ENCODE measurements around the gene GTF2A2. TPM values are rescaled to one million over a fixed set of nuclear protein-coding genes. Genes with fewer than 3 reads are reported as not detected.
A peak's percentile ranks its signal among the peaks of the same experiment; 100 is the strongest.

Gene GTF2A2
- total RNA-seq, 3 donors from 2014 or later, result 20.3 to 40.7 (median 36.1) TPM

DNA sequence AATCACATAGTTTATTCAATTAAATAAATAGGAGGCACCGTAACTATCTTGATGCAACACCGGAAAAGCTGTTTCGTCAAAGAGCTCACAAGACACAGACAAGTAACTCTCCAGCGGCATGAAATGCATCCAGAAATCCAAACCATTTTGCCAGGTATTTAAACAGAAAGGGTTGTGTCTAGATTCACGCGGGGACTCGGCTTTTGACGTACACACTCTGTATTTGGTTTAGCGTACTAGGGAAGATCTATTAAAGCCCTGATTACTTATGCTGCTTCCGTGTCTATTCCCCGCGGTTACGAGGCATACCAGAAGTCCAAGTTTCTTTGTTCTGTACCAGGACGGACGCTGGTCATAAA lies 31.1 kb upstream of the GTF2A2 start:
- peaks cover 0 to 22% of the 10 kb centered on the region in 2 donors for H3K4me1 ChIP-seq
- H3K27ac ChIP-seq, result peak overlapping the region; percentile 99
- no peaks in the 10 kb centered on the region for H3K27me3 ChIP-seq
- H3K9me3 ChIP-seq, result no peaks in the 10 kb centered on the region
- H3K4me3 ChIP-seq, result peak overlapping the region; percentile 74 to 97 (median 94)
- no peak for DNase-seq (ENCODE audit: low spot score in 2 of 2)
- H3K36me3 ChIP-seq, result no peaks in the 10 kb centered on the region
- TF ChIP-seq, protein P1, sequence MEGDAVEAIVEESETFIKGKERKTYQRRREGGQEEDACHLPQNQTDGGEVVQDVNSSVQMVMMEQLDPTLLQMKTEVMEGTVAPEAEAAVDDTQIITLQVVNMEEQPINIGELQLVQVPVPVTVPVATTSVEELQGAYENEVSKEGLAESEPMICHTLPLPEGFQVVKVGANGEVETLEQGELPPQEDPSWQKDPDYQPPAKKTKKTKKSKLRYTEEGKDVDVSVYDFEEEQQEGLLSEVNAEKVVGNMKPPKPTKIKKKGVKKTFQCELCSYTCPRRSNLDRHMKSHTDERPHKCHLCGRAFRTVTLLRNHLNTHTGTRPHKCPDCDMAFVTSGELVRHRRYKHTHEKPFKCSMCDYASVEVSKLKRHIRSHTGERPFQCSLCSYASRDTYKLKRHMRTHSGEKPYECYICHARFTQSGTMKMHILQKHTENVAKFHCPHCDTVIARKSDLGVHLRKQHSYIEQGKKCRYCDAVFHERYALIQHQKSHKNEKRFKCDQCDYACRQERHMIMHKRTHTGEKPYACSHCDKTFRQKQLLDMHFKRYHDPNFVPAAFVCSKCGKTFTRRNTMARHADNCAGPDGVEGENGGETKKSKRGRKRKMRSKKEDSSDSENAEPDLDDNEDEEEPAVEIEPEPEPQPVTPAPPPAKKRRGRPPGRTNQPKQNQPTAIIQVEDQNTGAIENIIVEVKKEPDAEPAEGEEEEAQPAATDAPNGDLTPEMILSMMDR (IDR thresholded peaks at IDR 0.05), result no peak
- TF ChIP-seq POLR2A (IDR thresholded peaks at IDR 0.05), result no peak
- TF ChIP-seq POLR2AphosphoS5 (IDR thresholded peaks at IDR 0.05), result peak in 1 of 3 donors; percentile 33
- intact Hi-C loops (cut with DNase I; ENCODE audit: low total_unique reads), result no loop called here

- no peaks in the 10 kb centered on the region for H3K36me3 ChIP-seq
- peaks cover 0 to 22% of the 10 kb centered on the region in 2 donors for H3K4me1 ChIP-seq
- intact Hi-C loops (cut with DNase I; ENCODE audit: low total_unique reads), result no loop called here
- peak overlapping the region; percentile 74 to 97 (median 94) for H3K4me3 ChIP-seq
- peak overlapping the region; percentile 99 for H3K27ac ChIP-seq
- no peak for TF ChIP-seq POLR2A (IDR thresholded peaks at IDR 0.05)
- no peak for TF ChIP-seq POLR2AphosphoS5 (IDR thresholded peaks at IDR 0.05)
- TF ChIP-seq, protein P1 (IDR thresholded peaks at IDR 0.05), result no peak
- H3K27me3 ChIP-seq, result no peaks in the 10 kb centered on the region
- H3K9me3 ChIP-seq, result no peaks in the 10 kb centered on the region
- no peak for DNase-seq (ENCODE audit: low spot score in 2 of 2)
These were observed 30.5 kb upstream of the GTF2A2 start for GRCh38 chr15:59687836-59688235.

DNA sequence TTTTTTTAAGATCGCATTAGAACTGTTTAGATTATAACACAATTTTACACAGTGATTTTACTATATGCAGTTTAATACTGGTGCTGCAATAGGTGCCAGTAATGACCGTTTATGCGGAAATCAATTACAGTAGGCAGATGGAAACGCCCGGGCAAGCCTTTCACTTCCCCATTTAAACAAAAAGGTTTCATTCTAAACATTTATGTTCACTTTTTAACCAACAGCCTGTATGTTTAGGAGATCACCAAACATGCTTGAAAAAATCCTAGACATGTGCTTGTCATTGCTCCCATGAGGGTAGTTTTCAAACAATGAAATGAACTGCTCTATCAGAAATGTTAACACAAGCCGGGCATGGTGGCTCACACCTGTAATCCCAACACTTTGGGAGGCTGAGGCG lies 29.1 kb upstream of the GTF2A2 start:
- TF ChIP-seq POLR2A (IDR thresholded peaks at IDR 0.05) (no peak), POLR2AphosphoS5 (IDR thresholded peaks at IDR 0.05) (no peak)
- TF ChIP-seq, protein P1 (IDR thresholded peaks at IDR 0.05), result no peak
- no peaks in the 10 kb centered on the region for H3K9me3 ChIP-seq
- peak overlapping the region in 1 of 3 donors; percentile 29 for H3K4me3 ChIP-seq
- intact Hi-C loops (cut with DNase I; ENCODE audit: low total_unique reads), result no loop called here
- no peaks in the 10 kb centered on the region for H3K27me3 ChIP-seq
- H3K27ac ChIP-seq, result peak overlapping the region in 1 of 2 donors; percentile 64
- no peaks in the 10 kb centered on the region for H3K36me3 ChIP-seq
- DNase-seq (ENCODE audit: low spot score in 2 of 2), result no peak
- peaks cover 0 to 22% of the 10 kb centered on the region in 2 donors for H3K4me1 ChIP-seq

- DNase-seq (ENCODE audit: low spot score in 2 of 2), result no peak
- intact Hi-C loops (cut with DNase I; ENCODE audit: low total_unique reads), result no loop called here
- H3K9me3 ChIP-seq, result no peaks in the 10 kb centered on the region
- TF ChIP-seq POLR2A (IDR thresholded peaks at IDR 0.05), result no peak
- peak overlapping the region in 1 of 3 donors; percentile 29 for H3K4me3 ChIP-seq
- peaks cover 0 to 22% of the 10 kb centered on the region in 2 donors for H3K4me1 ChIP-seq
- no peaks in the 10 kb centered on the region for H3K27me3 ChIP-seq
- H3K27ac ChIP-seq, result peak overlapping the region in 1 of 2 donors; percentile 64
- no peaks in the 10 kb centered on the region for H3K36me3 ChIP-seq
These were observed 28.5 kb upstream of the GTF2A2 start for GRCh38 chr15:59685737-59686297.

DNA sequence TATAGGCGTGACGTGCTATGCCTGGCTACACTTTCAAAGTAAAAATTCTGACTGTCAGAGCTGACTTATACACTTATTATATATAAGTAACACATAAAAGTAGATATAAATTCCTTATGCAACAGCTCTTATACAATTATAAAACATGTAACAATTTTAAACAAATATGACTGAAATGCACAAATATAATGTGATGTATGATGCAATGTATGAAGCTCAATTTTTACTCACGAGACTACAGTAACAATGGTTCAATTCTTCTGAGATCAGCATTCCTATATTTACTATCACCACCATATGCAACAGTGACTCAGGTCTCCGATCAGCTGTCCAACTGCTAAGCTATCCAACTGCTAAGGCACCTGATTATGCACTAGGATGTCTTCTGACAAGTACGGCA lies 23.6 kb upstream of the GTF2A2 start:
- DNase-seq (ENCODE audit: low spot score in 2 of 2), result no peak
- Histone ChIP-seq H3K27ac (no peak overlapping the region), H3K36me3 (peaks cover 8% of the 10 kb centered on the region), H3K9me3 (no peaks in the 10 kb centered on the region), H3K27me3 (no peaks in the 10 kb centered on the region), H3K4me3 (no peak overlapping the region), H3K4me1 (peaks cover 0 to 4% of the 10 kb centered on the region in 2 donors)
- intact Hi-C loops (cut with DNase I; ENCODE audit: low total_unique reads), result no loop called here
- TF ChIP-seq POLR2AphosphoS5 (IDR thresholded peaks at IDR 0.05) (no peak), POLR2A (IDR thresholded peaks at IDR 0.05) (no peak)
- TF ChIP-seq, protein P1 (IDR thresholded peaks at IDR 0.05), result no peak
